Liver (tissue), 9 donors: Measurements from ENCODE around the gene MTA2. TPM values are rescaled to one million over a fixed set of nuclear protein-coding genes. Genes with fewer than 3 reads are reported as not detected.

Experiments used
- DNase-seq: peaks from one replicate; pipeline ENCODE4 v3.0.0-alpha.2; 2017; ENCODE audit warnings: low spot score
- H3K27ac ChIP-seq, 2 donors: one replicate each; pipeline ENCODE4 v1.7.0; 2013; ENCODE audit warnings: inconsistent platforms in 2 of 2, low read length in 2 of 2, control low read depth in 1 of 2, low read depth in 1 of 2, mild to moderate bottlenecking in 1 of 2
- H3K27me3 ChIP-seq, 4 donors: one replicate each; pipeline versions ENCODE4 v1.6.1 to v1.7.0; 2013; ENCODE audit warnings: low read length in 3 of 4, inconsistent platforms in 1 of 4, mild to moderate bottlenecking in 1 of 4, moderate library complexity in 1 of 4; ENCODE audit not compliant: control insufficient read depth in 4 of 4, insufficient read depth in 4 of 4
- H3K36me3 ChIP-seq, 4 donors: one replicate each; pipeline versions ENCODE4 v1.6.1 to v1.7.0; 2013; ENCODE audit warnings: low read length in 3 of 4, mild to moderate bottlenecking in 3 of 4, low read depth in 1 of 4, moderate library complexity in 1 of 4; ENCODE audit not compliant: control insufficient read depth in 4 of 4, insufficient read depth in 3 of 4
- H3K4me1 ChIP-seq, 4 donors: one replicate each; pipeline versions ENCODE4 v1.6.1 to v1.7.0; 2013; ENCODE audit warnings: low read length in 3 of 4, mild to moderate bottlenecking in 3 of 4, moderate library complexity in 1 of 4; ENCODE audit not compliant: control insufficient read depth in 4 of 4, insufficient read depth in 4 of 4
- H3K4me3 ChIP-seq, 3 donors: one replicate each; pipeline versions ENCODE4 v1.6.1 to v1.7.0; 2013; ENCODE audit warnings: low read length in 3 of 3, control low read depth in 1 of 3, low read depth in 1 of 3, mild to moderate bottlenecking in 1 of 3
- H3K9ac ChIP-seq, 2 donors: one replicate each; pipeline ENCODE4 v1.7.0; 2013; ENCODE audit warnings: low read length in 2 of 2, mild to moderate bottlenecking in 2 of 2, moderate library complexity in 2 of 2, control low read depth in 1 of 2, low read depth in 1 of 2
- H3K9me3 ChIP-seq, 4 donors: one replicate each; pipeline versions ENCODE4 v1.6.1 to v1.7.0; 2013; ENCODE audit warnings: low read length in 3 of 4; ENCODE audit not compliant: control insufficient read depth in 4 of 4
- EGR1 ChIP-seq, 2 donors: IDR thresholded peaks; 2 replicates each; pipeline ENCODE4 v1.6.1; 2016 to 2018; ENCODE audit warnings: antibody characterized with exemption in 2 of 2, low read depth in 2 of 2
- FOXA1 ChIP-seq: IDR thresholded peaks from 2 replicates; pipeline ENCODE4 v1.6.1; 2016; ENCODE audit warnings: antibody characterized with exemption
- FOXA2 ChIP-seq: IDR thresholded peaks from 2 replicates; pipeline ENCODE4 v1.6.1; 2016; ENCODE audit warnings: antibody characterized with exemption
- GABPA ChIP-seq, 2 donors: IDR thresholded peaks in 1 of 2; conservative IDR thresholded peaks in 1 of 2; 2 replicates each; pipeline ENCODE4 v1.6.1; 2016; ENCODE audit warnings: antibody characterized with exemption in 2 of 2, mild to moderate bottlenecking in 1 of 2, moderate library complexity in 1 of 2
- HNF4A ChIP-seq, 2 donors: conservative IDR thresholded peaks; 2 replicates each; pipeline ENCODE4 v1.6.1; 2016; ENCODE audit warnings: antibody characterized with exemption in 2 of 2, mild to moderate bottlenecking in 2 of 2
- HNF4G ChIP-seq: IDR thresholded peaks from 2 replicates; pipeline ENCODE4 v1.6.1; 2016; ENCODE audit warnings: antibody characterized with exemption
- JUND ChIP-seq, 2 donors: IDR thresholded peaks; 2 replicates each; pipeline ENCODE4 v1.6.1; 2016; ENCODE audit warnings: antibody characterized with exemption in 2 of 2
- NR2F2 ChIP-seq: IDR thresholded peaks from 2 replicates; pipeline ENCODE4 v1.6.1; 2016; ENCODE audit warnings: antibody characterized with exemption
- RAD21 ChIP-seq, 2 donors: IDR thresholded peaks; 2 replicates each; pipeline ENCODE4 v1.6.1; 2016; ENCODE audit warnings: antibody characterized with exemption in 2 of 2, mild to moderate bottlenecking in 2 of 2
- RXRA ChIP-seq, 2 donors: IDR thresholded peaks; 2 replicates each; pipeline ENCODE4 v1.6.1; 2017 to 2018; ENCODE audit warnings: antibody characterized with exemption in 2 of 2, mild to moderate bottlenecking in 1 of 2
- SP1 ChIP-seq: IDR thresholded peaks from 2 replicates; pipeline ENCODE4 v1.6.1; 2018; ENCODE audit warnings: antibody characterized with exemption, mild to moderate bottlenecking
- TAF1 ChIP-seq: conservative IDR thresholded peaks from 2 replicates; pipeline ENCODE4 v1.6.1; 2016; ENCODE audit warnings: antibody characterized with exemption, mild to moderate bottlenecking
- YY1 ChIP-seq: IDR thresholded peaks from 2 replicates; pipeline ENCODE4 v1.6.1; 2016; ENCODE audit warnings: antibody characterized with exemption, mild to moderate bottlenecking
- WGBS: extraction: QIAGEN DNeasy Blood & Tissue Kit; methylation state at CpG from one replicate; pipeline ENCODE4 v1.1.7; 2013; 5-methylcytosine and 5-hydroxymethylcytosine counted together
- polyA plus RNA-seq, 2 donors: library from polyadenylated mRNA; stranded (reverse) in 1 of 2; unstranded in 1 of 2; fragments of 200-250 nt in 1 of 2; fragments of >200 nt in 1 of 2; fragmentation: Nextera tagmentation in 1 of 2; extraction: Ambion mirVana in 1 of 2; gene quantifications; one replicate each; pipeline versions ENCODE4 v1.2.1 to v1.2.3, GENCODE V29; 2013 to 2015
- total RNA-seq, 2 donors: library from RNA; depleted of rRNA; stranded (reverse); fragments of >200 nt; gene quantifications; one replicate each; pipeline ENCODE4 v1.2.3, GENCODE V29; 2014
- TF ChIP-seq, protein P1 (sequence below): IDR thresholded peaks from 2 replicates; pipeline ENCODE4 v1.6.1; 2016; ENCODE audit warnings: antibody characterized with exemption, mild to moderate bottlenecking
- TF ChIP-seq, protein P2 (sequence below): IDR thresholded peaks from 2 replicates; pipeline ENCODE4 v1.6.1; 2016; ENCODE audit warnings: antibody characterized with exemption
- TF ChIP-seq, protein P3 (sequence below): IDR thresholded peaks from 2 replicates; pipeline ENCODE4 v1.6.1; 2016; ENCODE audit warnings: antibody characterized with exemption
- TF ChIP-seq, protein P4 (sequence below): IDR thresholded peaks from 2 replicates; pipeline ENCODE4 v1.6.1; 2016; ENCODE audit warnings: antibody characterized with exemption
- TF ChIP-seq, protein P5 (sequence below): fragments of 150-350 bp; IDR thresholded peaks from 2 replicates; pipeline ENCODE4 v1.5.1; 2017; ENCODE audit warnings: improper control_type of control experiment, low read depth, low read length; ENCODE audit not compliant: missing input control
- donor health status: healthy.
- donor health status: healthy.
- donor health status: healthy.
- donor health status: healthy.
- donor health status: healthy.

Gene MTA2
- total and polyA plus RNA-seq, 4 donors, result 4.4 to 55.3 (median 32.3) TPM

DNA sequence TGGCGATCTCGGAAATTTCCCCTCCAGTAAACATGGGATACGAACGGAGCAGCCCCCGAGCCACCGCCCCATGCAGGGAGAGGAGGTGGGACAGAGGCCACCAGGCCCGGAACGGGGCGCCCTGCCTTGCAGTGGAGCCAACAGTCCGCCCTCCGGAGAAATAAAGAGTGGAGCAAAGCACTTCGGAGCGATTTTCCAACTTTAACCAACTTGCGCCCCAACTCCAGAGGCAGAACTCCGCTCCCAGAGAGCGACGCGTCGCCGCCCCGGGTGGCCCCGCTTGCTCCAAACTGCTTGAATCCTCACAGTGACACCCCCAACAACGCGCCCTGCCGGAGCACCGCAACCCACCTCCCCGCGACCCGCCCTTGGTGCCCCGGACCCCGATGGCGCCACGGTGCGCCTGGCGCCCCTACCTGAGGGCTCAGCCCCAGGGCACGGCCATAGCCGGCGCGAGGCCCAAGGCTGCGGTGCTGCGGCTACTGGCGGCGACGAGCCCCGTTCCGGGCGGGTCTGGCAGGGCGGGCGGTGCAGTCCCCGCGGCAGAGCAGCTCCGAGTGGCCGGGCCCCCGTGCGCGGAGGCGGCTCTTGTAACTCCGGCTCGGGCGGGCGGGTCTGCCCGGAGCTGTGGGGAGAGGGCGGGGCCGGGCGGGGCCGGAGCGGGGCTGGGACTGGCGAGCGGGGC, 55.3 kb downstream of the MTA2 start, which contains the start of gene AHNAK:
TSS of gene AHNAK (minus strand) at position 563 of the 685 bp plus-strand sequence. CDS start 10,708 bp downstream, outside the sequence.
- no peak for TF ChIP-seq FOXA2
- no peak for TF ChIP-seq RXRA (IDR thresholded peaks at IDR 0.05)
- TF ChIP-seq RAD21 (IDR thresholded peaks at IDR 0.05), result no peak
- no peak for TF ChIP-seq JUND (IDR thresholded peaks at IDR 0.05)
- no peak for TF ChIP-seq FOXA1
- TF ChIP-seq GABPA (IDR thresholded peaks at IDR 0.05 in 1 of 2, conservative IDR thresholded peaks at IDR 0.05 in 1 of 2), result no peak
- TF ChIP-seq, protein P1, sequence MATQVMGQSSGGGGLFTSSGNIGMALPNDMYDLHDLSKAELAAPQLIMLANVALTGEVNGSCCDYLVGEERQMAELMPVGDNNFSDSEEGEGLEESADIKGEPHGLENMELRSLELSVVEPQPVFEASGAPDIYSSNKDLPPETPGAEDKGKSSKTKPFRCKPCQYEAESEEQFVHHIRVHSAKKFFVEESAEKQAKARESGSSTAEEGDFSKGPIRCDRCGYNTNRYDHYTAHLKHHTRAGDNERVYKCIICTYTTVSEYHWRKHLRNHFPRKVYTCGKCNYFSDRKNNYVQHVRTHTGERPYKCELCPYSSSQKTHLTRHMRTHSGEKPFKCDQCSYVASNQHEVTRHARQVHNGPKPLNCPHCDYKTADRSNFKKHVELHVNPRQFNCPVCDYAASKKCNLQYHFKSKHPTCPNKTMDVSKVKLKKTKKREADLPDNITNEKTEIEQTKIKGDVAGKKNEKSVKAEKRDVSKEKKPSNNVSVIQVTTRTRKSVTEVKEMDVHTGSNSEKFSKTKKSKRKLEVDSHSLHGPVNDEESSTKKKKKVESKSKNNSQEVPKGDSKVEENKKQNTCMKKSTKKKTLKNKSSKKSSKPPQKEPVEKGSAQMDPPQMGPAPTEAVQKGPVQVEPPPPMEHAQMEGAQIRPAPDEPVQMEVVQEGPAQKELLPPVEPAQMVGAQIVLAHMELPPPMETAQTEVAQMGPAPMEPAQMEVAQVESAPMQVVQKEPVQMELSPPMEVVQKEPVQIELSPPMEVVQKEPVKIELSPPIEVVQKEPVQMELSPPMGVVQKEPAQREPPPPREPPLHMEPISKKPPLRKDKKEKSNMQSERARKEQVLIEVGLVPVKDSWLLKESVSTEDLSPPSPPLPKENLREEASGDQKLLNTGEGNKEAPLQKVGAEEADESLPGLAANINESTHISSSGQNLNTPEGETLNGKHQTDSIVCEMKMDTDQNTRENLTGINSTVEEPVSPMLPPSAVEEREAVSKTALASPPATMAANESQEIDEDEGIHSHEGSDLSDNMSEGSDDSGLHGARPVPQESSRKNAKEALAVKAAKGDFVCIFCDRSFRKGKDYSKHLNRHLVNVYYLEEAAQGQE, result no peak
- no peak for TF ChIP-seq TAF1
- TF ChIP-seq HNF4G, result no peak
- no peak for TF ChIP-seq NR2F2
- TF ChIP-seq, protein P2, sequence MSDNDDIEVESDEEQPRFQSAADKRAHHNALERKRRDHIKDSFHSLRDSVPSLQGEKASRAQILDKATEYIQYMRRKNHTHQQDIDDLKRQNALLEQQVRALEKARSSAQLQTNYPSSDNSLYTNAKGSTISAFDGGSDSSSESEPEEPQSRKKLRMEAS, result no peak
- TF ChIP-seq EGR1 (IDR thresholded peaks at IDR 0.05; ENCODE audit: low read depth in 2 of 2), result no peak
- TF ChIP-seq, protein P3, sequence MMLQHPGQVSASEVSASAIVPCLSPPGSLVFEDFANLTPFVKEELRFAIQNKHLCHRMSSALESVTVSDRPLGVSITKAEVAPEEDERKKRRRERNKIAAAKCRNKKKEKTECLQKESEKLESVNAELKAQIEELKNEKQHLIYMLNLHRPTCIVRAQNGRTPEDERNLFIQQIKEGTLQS, result no peak
- TF ChIP-seq, protein P4, sequence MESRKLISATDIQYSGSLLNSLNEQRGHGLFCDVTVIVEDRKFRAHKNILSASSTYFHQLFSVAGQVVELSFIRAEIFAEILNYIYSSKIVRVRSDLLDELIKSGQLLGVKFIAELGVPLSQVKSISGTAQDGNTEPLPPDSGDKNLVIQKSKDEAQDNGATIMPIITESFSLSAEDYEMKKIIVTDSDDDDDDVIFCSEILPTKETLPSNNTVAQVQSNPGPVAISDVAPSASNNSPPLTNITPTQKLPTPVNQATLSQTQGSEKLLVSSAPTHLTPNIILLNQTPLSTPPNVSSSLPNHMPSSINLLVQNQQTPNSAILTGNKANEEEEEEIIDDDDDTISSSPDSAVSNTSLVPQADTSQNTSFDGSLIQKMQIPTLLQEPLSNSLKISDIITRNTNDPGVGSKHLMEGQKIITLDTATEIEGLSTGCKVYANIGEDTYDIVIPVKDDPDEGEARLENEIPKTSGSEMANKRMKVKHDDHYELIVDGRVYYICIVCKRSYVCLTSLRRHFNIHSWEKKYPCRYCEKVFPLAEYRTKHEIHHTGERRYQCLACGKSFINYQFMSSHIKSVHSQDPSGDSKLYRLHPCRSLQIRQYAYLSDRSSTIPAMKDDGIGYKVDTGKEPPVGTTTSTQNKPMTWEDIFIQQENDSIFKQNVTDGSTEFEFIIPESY, result no peak
- no peak for TF ChIP-seq HNF4A (conservative IDR thresholded peaks at IDR 0.05)
- Histone ChIP-seq H3K4me3 (peak within 1 kb of the TSS; percentile 68 to 91 (median 79)), H3K9ac (peak within 1 kb of the TSS; percentile 60 to 89), H3K36me3 (no peaks in the 10 kb centered on the region), H3K27me3 (no peaks in the 10 kb centered on the region), H3K9me3 (no peaks in the 10 kb centered on the region), H3K4me1 (peaks cover 15 to 74% (median 62%) of the 10 kb centered on the region in 4 donors), H3K27ac (peak within 1 kb of the TSS; percentile 72 to 94)
- under 1% methylated on average over 69 of the region's 69 CpGs for WGBS
- DNase-seq, result peak; percentile 76

DNA sequence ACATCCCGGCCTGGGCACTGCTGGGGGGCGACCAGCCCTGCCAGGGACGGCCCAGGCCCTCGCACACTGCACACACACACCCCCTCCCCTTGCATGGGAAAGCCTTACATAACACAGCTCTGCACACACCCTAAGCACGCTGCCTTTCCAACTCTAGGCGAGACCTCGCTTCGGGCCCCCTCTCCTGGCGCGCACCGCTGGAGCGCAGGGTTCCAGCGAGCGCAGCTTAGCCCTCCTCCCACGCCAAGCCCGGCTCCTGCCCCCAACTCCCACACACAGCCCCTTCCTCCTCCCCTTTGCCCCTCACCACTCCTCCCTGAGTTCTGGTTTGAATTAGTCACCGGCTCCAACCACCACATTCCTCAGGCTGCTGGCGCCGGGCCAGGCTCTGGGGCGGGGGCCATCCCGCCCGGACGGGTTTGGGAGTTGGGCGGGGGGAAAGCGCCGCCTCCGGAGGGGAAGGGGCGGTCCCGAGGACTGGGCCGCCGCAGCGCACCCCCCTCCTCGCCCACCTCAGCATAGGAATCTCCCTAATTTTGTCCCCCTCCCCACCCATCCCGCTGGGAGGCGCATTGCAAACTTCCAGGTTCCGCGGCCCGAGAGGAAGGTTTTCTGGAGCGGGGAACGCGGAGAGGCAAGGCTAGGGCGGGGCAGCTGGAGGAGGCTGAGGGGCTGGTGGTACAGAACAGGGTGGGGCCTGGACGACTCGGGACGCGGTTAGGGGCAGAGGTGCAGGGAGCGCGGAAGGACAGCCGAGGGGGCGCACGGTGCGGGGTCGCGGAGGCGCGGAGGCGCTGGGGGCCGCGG, 56.0 kb downstream of the MTA2 start:
- Histone ChIP-seq H3K36me3 (no peaks in the 10 kb centered on the region), H3K4me1 (peaks cover 15 to 82% (median 68%) of the 10 kb centered on the region in 4 donors), H3K27me3 (no peaks in the 10 kb centered on the region), H3K4me3 (peak overlapping the region; percentile 68 to 91 (median 79)), H3K27ac (peak overlapping the region; percentile 72 to 94), H3K9ac (peak overlapping the region; percentile 50 to 66), H3K9me3 (no peaks in the 10 kb centered on the region)
- DNase-seq, result peak; percentile 67
- under 1% methylated on average over 59 of the region's 59 CpGs for WGBS
- TF ChIP-seq GABPA (IDR thresholded peaks at IDR 0.05 in 1 of 2, conservative IDR thresholded peaks at IDR 0.05 in 1 of 2) (no peak), NR2F2 (no peak), FOXA1 (no peak), YY1 (no peak), FOXA2 (no peak), SP1 (peak; percentile 7), EGR1 (IDR thresholded peaks at IDR 0.05; ENCODE audit: low read depth in 2 of 2) (no peak), RXRA (IDR thresholded peaks at IDR 0.05) (no peak), TAF1 (no peak)
- TF ChIP-seq, protein P2, result no peak
- TF ChIP-seq, protein P3, result no peak
- TF ChIP-seq, protein P5, sequence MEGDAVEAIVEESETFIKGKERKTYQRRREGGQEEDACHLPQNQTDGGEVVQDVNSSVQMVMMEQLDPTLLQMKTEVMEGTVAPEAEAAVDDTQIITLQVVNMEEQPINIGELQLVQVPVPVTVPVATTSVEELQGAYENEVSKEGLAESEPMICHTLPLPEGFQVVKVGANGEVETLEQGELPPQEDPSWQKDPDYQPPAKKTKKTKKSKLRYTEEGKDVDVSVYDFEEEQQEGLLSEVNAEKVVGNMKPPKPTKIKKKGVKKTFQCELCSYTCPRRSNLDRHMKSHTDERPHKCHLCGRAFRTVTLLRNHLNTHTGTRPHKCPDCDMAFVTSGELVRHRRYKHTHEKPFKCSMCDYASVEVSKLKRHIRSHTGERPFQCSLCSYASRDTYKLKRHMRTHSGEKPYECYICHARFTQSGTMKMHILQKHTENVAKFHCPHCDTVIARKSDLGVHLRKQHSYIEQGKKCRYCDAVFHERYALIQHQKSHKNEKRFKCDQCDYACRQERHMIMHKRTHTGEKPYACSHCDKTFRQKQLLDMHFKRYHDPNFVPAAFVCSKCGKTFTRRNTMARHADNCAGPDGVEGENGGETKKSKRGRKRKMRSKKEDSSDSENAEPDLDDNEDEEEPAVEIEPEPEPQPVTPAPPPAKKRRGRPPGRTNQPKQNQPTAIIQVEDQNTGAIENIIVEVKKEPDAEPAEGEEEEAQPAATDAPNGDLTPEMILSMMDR, result no peak
